Measurements from ENCODE around the gene MYOG. TPM values are rescaled to one million over a fixed set of nuclear protein-coding genes. Genes with fewer than 3 reads are reported as not detected.

Gene MYOG
- total RNA-seq, 2 experiments from 2014 or later, result not detected

- CTCF ChIA-PET (ENCODE audit: unreplicated experiment), result no interaction called here
Measured at GRCh38 chr1:203065986-203066385, 19.8 kb downstream of the MYOG start.

DNA sequence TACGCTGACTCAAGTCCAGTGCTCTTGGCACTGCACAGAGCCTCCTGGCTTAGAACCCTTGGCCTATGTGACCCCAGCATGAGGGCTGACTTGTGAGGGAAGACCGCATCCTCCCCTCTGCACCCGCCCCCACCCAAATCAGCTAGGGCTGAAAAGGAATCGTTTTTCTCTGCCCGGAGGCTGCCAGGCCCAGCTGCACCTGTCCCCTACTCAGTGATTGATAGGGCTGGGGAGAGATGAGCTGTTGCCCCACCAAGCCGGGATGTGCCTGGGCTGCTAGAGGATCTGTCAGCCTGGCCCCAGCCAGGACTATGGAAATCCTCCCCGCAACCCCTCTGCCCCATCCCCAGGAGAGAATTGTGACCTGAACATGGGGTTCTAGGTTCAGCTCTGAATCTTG is 20.6 kb downstream of the MYOG start:
- Histone ChIP-seq H4K20me1 (ENCODE audit: insufficient read depth, low read length) (no peaks in the 10 kb centered on the region), H3K4me3 (ENCODE audit: low read depth, low read length, poor library complexity, severe bottlenecking) (no peak overlapping the region), H2AFZ (ENCODE audit: low read length) (no peak overlapping the region), H3K4me2 (ENCODE audit: low read length) (no peak overlapping the region), H3K36me3 (ENCODE audit: insufficient read depth, low read length) (no peaks in the 10 kb centered on the region), H3K79me2 (ENCODE audit: insufficient read depth, low read depth, low read length) (no peaks in the 10 kb centered on the region), H3K27ac (ENCODE audit: low read depth, low read length, poor library complexity, severe bottlenecking) (no peak overlapping the region), H3K4me1 (ENCODE audit: insufficient read depth, low read length, poor library complexity, severe bottlenecking) (no peaks in the 10 kb centered on the region), H3K9me3 (ENCODE audit: low read length) (no peaks in the 10 kb centered on the region), H3K9me2 (ENCODE audit: insufficient read depth, low read length) (no peaks in the 10 kb centered on the region)
- intact Hi-C loops (cut with micrococcal nuclease; ENCODE audit: unreplicated experiment), result no loop called here
- CTCF ChIA-PET (ENCODE audit: unreplicated experiment), result interaction anchor here (0.7 kb wide), 1 partner anchor 13 kb away, joined by 12 read pairs; no protein-coding TSS in a partner anchor
- BruUV-seq (replicated peaks), result no TSS peak
- no peak for DNase-seq (ENCODE audit: low spot score)
- POLR2A ChIA-PET, result no interaction called here
- TF ChIP-seq, protein P1, sequence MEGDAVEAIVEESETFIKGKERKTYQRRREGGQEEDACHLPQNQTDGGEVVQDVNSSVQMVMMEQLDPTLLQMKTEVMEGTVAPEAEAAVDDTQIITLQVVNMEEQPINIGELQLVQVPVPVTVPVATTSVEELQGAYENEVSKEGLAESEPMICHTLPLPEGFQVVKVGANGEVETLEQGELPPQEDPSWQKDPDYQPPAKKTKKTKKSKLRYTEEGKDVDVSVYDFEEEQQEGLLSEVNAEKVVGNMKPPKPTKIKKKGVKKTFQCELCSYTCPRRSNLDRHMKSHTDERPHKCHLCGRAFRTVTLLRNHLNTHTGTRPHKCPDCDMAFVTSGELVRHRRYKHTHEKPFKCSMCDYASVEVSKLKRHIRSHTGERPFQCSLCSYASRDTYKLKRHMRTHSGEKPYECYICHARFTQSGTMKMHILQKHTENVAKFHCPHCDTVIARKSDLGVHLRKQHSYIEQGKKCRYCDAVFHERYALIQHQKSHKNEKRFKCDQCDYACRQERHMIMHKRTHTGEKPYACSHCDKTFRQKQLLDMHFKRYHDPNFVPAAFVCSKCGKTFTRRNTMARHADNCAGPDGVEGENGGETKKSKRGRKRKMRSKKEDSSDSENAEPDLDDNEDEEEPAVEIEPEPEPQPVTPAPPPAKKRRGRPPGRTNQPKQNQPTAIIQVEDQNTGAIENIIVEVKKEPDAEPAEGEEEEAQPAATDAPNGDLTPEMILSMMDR (conservative IDR thresholded peaks at IDR 0.05; ENCODE audit: low read length), result no peak
- no peak for TF ChIP-seq EZH2phosphoT487 (IDR thresholded peaks at IDR 0.05; ENCODE audit: borderline replicate concordance, low read depth, low read length)

More at GRCh38 chr1:203065986-203066385, 19.8 kb downstream of the MYOG start:
- Histone ChIP-seq H3K4me2 (ENCODE audit: low read length) (no peak overlapping the region), H3K79me2 (ENCODE audit: insufficient read depth, low read depth, low read length) (no peaks in the 10 kb centered on the region), H3K36me3 (ENCODE audit: insufficient read depth, low read length) (no peaks in the 10 kb centered on the region), H3K4me3 (ENCODE audit: low read depth, low read length, poor library complexity, severe bottlenecking) (no peak overlapping the region), H3K9me2 (ENCODE audit: insufficient read depth, low read length) (no peaks in the 10 kb centered on the region), H3K9me3 (ENCODE audit: low read length) (no peaks in the 10 kb centered on the region), H3K27ac (ENCODE audit: low read depth, low read length, poor library complexity, severe bottlenecking) (no peak overlapping the region), H2AFZ (ENCODE audit: low read length) (no peak overlapping the region), H3K4me1 (ENCODE audit: insufficient read depth, low read length, poor library complexity, severe bottlenecking) (no peaks in the 10 kb centered on the region), H4K20me1 (ENCODE audit: insufficient read depth, low read length) (no peaks in the 10 kb centered on the region)
- POLR2A ChIA-PET, result no interaction called here
- DNase-seq (ENCODE audit: low spot score), result no peak
- TF ChIP-seq, protein P1 (conservative IDR thresholded peaks at IDR 0.05; ENCODE audit: low read length), result no peak
- TF ChIP-seq EZH2phosphoT487 (IDR thresholded peaks at IDR 0.05; ENCODE audit: borderline replicate concordance, low read depth, low read length), result no peak
- intact Hi-C loops (cut with micrococcal nuclease; ENCODE audit: unreplicated experiment), result no loop called here
- BruUV-seq (replicated peaks), result no TSS peak

- Histone ChIP-seq H3K4me2 (ENCODE audit: low read length) (no peak overlapping the region), H3K9me2 (ENCODE audit: insufficient read depth, low read length) (no peaks in the 10 kb centered on the region), H3K4me1 (ENCODE audit: insufficient read depth, low read length, poor library complexity, severe bottlenecking) (no peaks in the 10 kb centered on the region), H4K20me1 (ENCODE audit: insufficient read depth, low read length) (no peaks in the 10 kb centered on the region), H3K9me3 (ENCODE audit: low read length) (no peaks in the 10 kb centered on the region), H3K36me3 (ENCODE audit: insufficient read depth, low read length) (no peaks in the 10 kb centered on the region), H3K79me2 (ENCODE audit: insufficient read depth, low read depth, low read length) (no peaks in the 10 kb centered on the region), H2AFZ (ENCODE audit: low read length) (no peak overlapping the region), H3K27ac (ENCODE audit: low read depth, low read length, poor library complexity, severe bottlenecking) (no peak overlapping the region), H3K4me3 (ENCODE audit: low read depth, low read length, poor library complexity, severe bottlenecking) (no peak overlapping the region)
- BruUV-seq (replicated peaks), result no TSS peak
- ChIA-PET CTCF (ENCODE audit: unreplicated experiment) (no interaction called here), POLR2A (no interaction called here)
- DNase-seq (ENCODE audit: low spot score), result no peak
- TF ChIP-seq, protein P1 (conservative IDR thresholded peaks at IDR 0.05; ENCODE audit: low read length), result no peak
- TF ChIP-seq EZH2phosphoT487 (IDR thresholded peaks at IDR 0.05; ENCODE audit: borderline replicate concordance, low read depth, low read length), result no peak
- intact Hi-C loops (cut with micrococcal nuclease; ENCODE audit: unreplicated experiment), result no loop called here
Measured at GRCh38 chr1:203063287-203063686, 22.5 kb downstream of the MYOG start.
